Hepatocyte (in vitro differentiated cells): Measurements from ENCODE around the gene SBNO1. TPM values are rescaled to one million over a fixed set of nuclear protein-coding genes. Genes with fewer than 3 reads are reported as not detected.

ENCODE experiments used
- DNase-seq: peaks from one replicate; pipeline ENCODE4 v3.0.0-alpha.2; 2016; ENCODE audit warnings: low spot score
- H2AFZ ChIP-seq: fragments of 200-600 bp; sonication (generic); 2 replicates; pipeline ENCODE4 v1.6.0; 2016; ENCODE audit warnings: antibody characterized with exemption, mild to moderate bottlenecking
- H3K27ac ChIP-seq: fragments of 200-600 bp; sonication (generic); 2 replicates; pipeline ENCODE4 v1.5.1; 2016; ENCODE audit warnings: mild to moderate bottlenecking
- H3K27me3 ChIP-seq: fragments of 200-600 bp; sonication (generic); 2 replicates; pipeline ENCODE4 v1.6.1; 2016
- H3K36me3 ChIP-seq: fragments of 200-600 bp; sonication (generic); replicated peaks from 2 replicates; pipeline ENCODE4 v1.5.1; 2016; ENCODE audit warnings: low read depth; ENCODE audit not compliant: insufficient read depth
- H3K4me1 ChIP-seq: fragments of 200-600 bp; sonication (generic); 2 replicates; pipeline ENCODE4 v1.5.1; 2016; ENCODE audit warnings: mild to moderate bottlenecking, moderate library complexity; ENCODE audit not compliant: insufficient read depth
- H3K4me2 ChIP-seq: fragments of 200-600 bp; sonication (generic); 2 replicates; pipeline ENCODE4 v1.6.0; 2016
- H3K4me3 ChIP-seq: fragments of 200-600 bp; sonication (generic); 2 replicates; pipeline ENCODE4 v1.5.1; 2016; ENCODE audit warnings: mild to moderate bottlenecking
- H3K79me2 ChIP-seq: fragments of 200-600 bp; sonication (generic); 2 replicates; pipeline ENCODE4 v1.6.0; 2017; ENCODE audit warnings: mild to moderate bottlenecking
- H3K9me2 ChIP-seq: fragments of 200-600 bp; sonication (generic); replicated peaks from 2 replicates; pipeline ENCODE4 v1.6.0; 2017; ENCODE audit warnings: mild to moderate bottlenecking; ENCODE audit not compliant: insufficient read depth
- H3K9me3 ChIP-seq: fragments of 200-600 bp; sonication (generic); 2 replicates; pipeline ENCODE4 v1.5.1; 2016; ENCODE audit warnings: low read depth, mild to moderate bottlenecking
- H4K20me1 ChIP-seq: fragments of 200-600 bp; sonication (generic); 2 replicates; pipeline ENCODE4 v1.6.0; 2016; ENCODE audit warnings: mild to moderate bottlenecking; ENCODE audit not compliant: insufficient read depth, poor library complexity, severe bottlenecking
- CTCF ChIP-seq: fragments of 200-600 bp; sonication (generic); IDR thresholded peaks from 2 replicates; pipeline ENCODE4 v1.5.1; 2016; ENCODE audit warnings: antibody characterized with exemption, mild to moderate bottlenecking; ENCODE audit not compliant: poor library complexity
- EZH2 ChIP-seq: fragments of 200-600 bp; sonication (generic); IDR thresholded peaks from 2 replicates; pipeline ENCODE4 v1.6.1; 2016; ENCODE audit warnings: antibody characterized with exemption, mild to moderate bottlenecking, borderline replicate concordance
- EZH2phosphoT487 ChIP-seq: fragments of 200-600 bp; sonication (generic); IDR thresholded peaks from one replicate; pipeline ENCODE4 v1.6.1; 2018; ENCODE audit warnings: antibody characterized with exemption, mild to moderate bottlenecking, low read depth, moderate library complexity; ENCODE audit not compliant: unreplicated experiment, severe bottlenecking
- WGBS: methylation state at CpG from one replicate; pipeline ENCODE4 v1.1.6; 2016; ENCODE audit warnings: low lambda C conversion rate; ENCODE audit errors: missing lambda C conversion rate; 5-methylcytosine and 5-hydroxymethylcytosine counted together
- polyA plus RNA-seq: library from polyadenylated mRNA; unstranded; fragments of >200 nt; fragmentation: Nextera tagmentation; extraction: Ambion mirVana; gene quantifications from 2 replicates; pipeline ENCODE4 v1.2.1, GENCODE V29; 2016
- total RNA-seq: library from RNA; depleted of rRNA; stranded (reverse); fragments of >200 nt; gene quantifications from 2 replicates; pipeline ENCODE4 v1.2.3, GENCODE V29; 2014

Gene SBNO1
- total and polyA plus RNA-seq, 2 experiments from 2014 or later = 13.4 to 28.9 TPM

DNA sequence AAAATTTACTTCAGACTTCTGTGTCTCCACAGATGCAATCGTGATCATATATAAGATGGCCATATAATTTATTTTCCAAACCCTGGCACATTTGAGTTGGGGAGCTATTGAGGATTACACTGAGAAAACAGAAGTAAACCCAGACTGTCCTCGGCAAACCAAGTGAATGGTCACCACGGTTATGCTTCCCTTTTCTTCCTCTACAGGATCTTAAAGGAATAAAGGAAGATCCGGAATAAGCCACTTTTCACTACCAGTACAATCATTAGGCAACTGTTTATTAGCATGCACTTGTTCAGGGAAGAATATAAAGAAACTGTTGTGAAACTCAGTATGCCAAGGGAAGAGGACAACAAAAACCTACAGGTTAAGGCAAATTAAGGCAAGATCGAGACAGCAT lies 27.6 kb downstream of the SBNO1 start:
- DNase-seq = no peak
- H3K27ac ChIP-seq = no peak overlapping the region
- no peaks in the 10 kb centered on the region for H3K27me3 ChIP-seq
- H3K4me3 ChIP-seq = no peak overlapping the region
- WGBS = 98% methylated on average over 5 of the region's 5 CpGs
- H3K4me1 ChIP-seq = no peaks in the 10 kb centered on the region
- no peak overlapping the region for H3K4me2 ChIP-seq
- H3K9me2 ChIP-seq = no peaks in the 10 kb centered on the region
- no peaks in the 10 kb centered on the region for H3K9me3 ChIP-seq
- TF ChIP-seq EZH2 = no peak
- no peak for TF ChIP-seq CTCF
- TF ChIP-seq EZH2phosphoT487 = no peak
- no peaks in the 10 kb centered on the region for H4K20me1 ChIP-seq
- peaks cover 30% of the 10 kb centered on the region for H3K79me2 ChIP-seq
- no peak overlapping the region for H2AFZ ChIP-seq
- peaks cover 7% of the 10 kb centered on the region for H3K36me3 ChIP-seq

DNA sequence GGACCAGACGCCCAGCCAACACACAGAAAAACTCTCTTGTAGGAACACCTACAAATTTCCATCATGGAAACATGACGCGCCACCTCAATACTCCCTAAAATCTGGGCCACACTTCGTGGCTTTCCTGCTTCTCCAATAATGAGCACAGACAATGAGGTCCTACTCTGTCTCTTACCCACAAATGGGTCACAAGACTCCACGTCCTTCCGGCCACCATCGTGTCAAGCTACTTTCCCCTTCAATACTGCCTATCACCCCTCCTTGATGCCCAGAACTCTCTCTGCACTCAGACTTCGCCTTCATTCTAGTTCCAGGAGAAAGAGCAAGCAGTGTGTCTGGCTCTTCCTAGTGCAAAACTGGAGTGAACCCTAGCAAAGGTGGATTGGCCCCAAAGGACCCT lies 28.1 kb downstream of the SBNO1 start:
- Histone ChIP-seq H3K36me3 (peaks cover 7% of the 10 kb centered on the region), H3K4me1 (no peaks in the 10 kb centered on the region), H3K4me2 (no peak overlapping the region), H3K9me2 (no peaks in the 10 kb centered on the region), H3K27ac (no peak overlapping the region), H4K20me1 (no peaks in the 10 kb centered on the region), H3K9me3 (no peaks in the 10 kb centered on the region), H3K79me2 (peaks cover 28% of the 10 kb centered on the region), H2AFZ (no peak overlapping the region), H3K27me3 (no peaks in the 10 kb centered on the region), H3K4me3 (no peak overlapping the region)
- no peak for TF ChIP-seq EZH2phosphoT487
- no peak for TF ChIP-seq EZH2
- TF ChIP-seq CTCF = no peak
- WGBS = 97% methylated on average over 8 of the region's 8 CpGs
- no peak for DNase-seq

- Histone ChIP-seq H3K4me1 (no peaks in the 10 kb centered on the region), H3K36me3 (peaks cover under 1% of the 10 kb centered on the region), H3K9me2 (no peaks in the 10 kb centered on the region), H3K4me3 (no peak overlapping the region), H2AFZ (no peak overlapping the region), H3K4me2 (no peak overlapping the region), H3K27me3 (no peaks in the 10 kb centered on the region), H4K20me1 (no peaks in the 10 kb centered on the region), H3K9me3 (no peaks in the 10 kb centered on the region), H3K27ac (no peak overlapping the region), H3K79me2 (peaks cover 17% of the 10 kb centered on the region)
- TF ChIP-seq CTCF (no peak), EZH2phosphoT487 (no peak), EZH2 (no peak)
- WGBS = 78% methylated on average over 3 of the region's 3 CpGs
- DNase-seq = no peak
Measured at GRCh38 chr12:123335490-123335889, 29.2 kb downstream of the SBNO1 start.

DNA sequence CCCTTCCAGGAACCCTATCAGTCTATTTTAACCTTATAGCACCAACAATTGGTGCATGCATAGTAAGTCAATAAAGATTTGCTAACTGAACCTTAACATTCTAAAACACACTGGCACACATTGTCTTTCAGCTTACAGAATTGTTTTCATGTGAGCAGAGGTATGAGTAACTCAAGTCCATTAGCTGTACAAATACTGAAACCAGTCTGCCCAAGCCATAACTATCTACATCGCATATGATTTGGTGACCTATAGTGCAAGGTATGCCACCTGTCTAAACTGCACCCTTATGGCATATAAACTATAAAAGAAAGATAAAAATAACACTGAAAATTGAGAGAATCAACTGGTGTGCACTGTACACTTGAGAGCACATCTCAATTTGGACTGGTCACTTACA lies 34.8 kb downstream of the SBNO1 start:
- Histone ChIP-seq H3K4me3 (no peak overlapping the region), H4K20me1 (no peaks in the 10 kb centered on the region), H2AFZ (no peak overlapping the region), H3K36me3 (no peaks in the 10 kb centered on the region), H3K79me2 (peaks cover 4% of the 10 kb centered on the region), H3K27me3 (no peaks in the 10 kb centered on the region), H3K4me1 (no peaks in the 10 kb centered on the region), H3K9me2 (no peaks in the 10 kb centered on the region), H3K4me2 (no peak overlapping the region), H3K27ac (no peak overlapping the region), H3K9me3 (no peaks in the 10 kb centered on the region)
- TF ChIP-seq CTCF = no peak
- no peak for TF ChIP-seq EZH2
- no peak for TF ChIP-seq EZH2phosphoT487
- no peak for DNase-seq
- WGBS = 100% methylated on average over 1 of the region's 1 CpG
